ENCODE measurements around the gene PLA2G7.

DNA sequence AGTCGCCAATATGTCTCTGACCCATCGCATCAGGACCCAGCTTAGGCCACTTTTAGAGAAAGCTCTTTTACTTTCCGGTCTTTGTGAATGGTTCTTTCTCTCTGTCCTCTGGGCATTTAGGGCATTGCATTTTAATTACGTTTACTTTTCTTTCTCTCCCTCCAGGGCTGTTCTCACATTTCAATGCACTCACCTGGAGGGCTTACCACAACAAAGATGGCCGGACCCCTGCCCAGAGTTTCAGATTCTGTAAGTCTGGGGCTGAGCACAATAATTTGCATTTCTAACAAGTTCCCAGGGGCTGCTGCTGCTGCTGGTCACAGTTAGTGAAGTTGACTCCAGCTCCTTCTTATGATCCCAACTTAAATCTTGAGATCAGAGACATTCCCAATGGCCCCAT is 14.6 kb upstream of the PLA2G7 start:
- TF ChIP-seq, protein P1, sequence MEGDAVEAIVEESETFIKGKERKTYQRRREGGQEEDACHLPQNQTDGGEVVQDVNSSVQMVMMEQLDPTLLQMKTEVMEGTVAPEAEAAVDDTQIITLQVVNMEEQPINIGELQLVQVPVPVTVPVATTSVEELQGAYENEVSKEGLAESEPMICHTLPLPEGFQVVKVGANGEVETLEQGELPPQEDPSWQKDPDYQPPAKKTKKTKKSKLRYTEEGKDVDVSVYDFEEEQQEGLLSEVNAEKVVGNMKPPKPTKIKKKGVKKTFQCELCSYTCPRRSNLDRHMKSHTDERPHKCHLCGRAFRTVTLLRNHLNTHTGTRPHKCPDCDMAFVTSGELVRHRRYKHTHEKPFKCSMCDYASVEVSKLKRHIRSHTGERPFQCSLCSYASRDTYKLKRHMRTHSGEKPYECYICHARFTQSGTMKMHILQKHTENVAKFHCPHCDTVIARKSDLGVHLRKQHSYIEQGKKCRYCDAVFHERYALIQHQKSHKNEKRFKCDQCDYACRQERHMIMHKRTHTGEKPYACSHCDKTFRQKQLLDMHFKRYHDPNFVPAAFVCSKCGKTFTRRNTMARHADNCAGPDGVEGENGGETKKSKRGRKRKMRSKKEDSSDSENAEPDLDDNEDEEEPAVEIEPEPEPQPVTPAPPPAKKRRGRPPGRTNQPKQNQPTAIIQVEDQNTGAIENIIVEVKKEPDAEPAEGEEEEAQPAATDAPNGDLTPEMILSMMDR (conservative IDR thresholded peaks at IDR 0.05; ENCODE audit: low read length) = no peak
- no peak for TF ChIP-seq EZH2phosphoT487 (IDR thresholded peaks at IDR 0.05; ENCODE audit: borderline replicate concordance, low read depth, low read length)

Data from OCI-LY7 (cell line).